GM23338 (cell line): Measurements from ENCODE around the gene TARBP1. TPM values are rescaled to one million over a fixed set of nuclear protein-coding genes. Genes with fewer than 3 reads are reported as not detected.
A peak's percentile ranks its signal among the peaks of the same experiment; 100 is the strongest.

Experiments
- ATAC-seq: fragments of 200-7000 bp; cut with Tn5 transposase; 3 replicates; pipeline ENCODE4 v1.9.1; 2020
- DNase-seq: peaks from one replicate; pipeline ENCODE4 v3.0.0-alpha.2; 2015; ENCODE audit warnings: low spot score
- H2AFZ ChIP-seq: fragments of 200-600 bp; sonication (generic); 2 replicates; pipeline ENCODE4 v1.8.0; 2016; ENCODE audit warnings: antibody characterized with exemption, mild to moderate bottlenecking, moderate library complexity
- H3F3A ChIP-seq: fragments of 200-600 bp; sonication (generic); replicated peaks from 2 replicates; pipeline ENCODE4 v1.8.0; 2017; ENCODE audit warnings: antibody characterized with exemption, mixed run types, low read depth
- H3K27ac ChIP-seq: fragments of 200-600 bp; sonication (generic); 2 replicates; pipeline ENCODE4 v1.6.1; 2016; ENCODE audit warnings: low read depth
- H3K27me3 ChIP-seq: fragments of 200-600 bp; sonication (generic); 2 replicates; pipeline ENCODE4 v1.8.0; 2016; ENCODE audit warnings: mild to moderate bottlenecking, mixed run types, moderate library complexity; ENCODE audit not compliant: insufficient read depth
- H3K36me3 ChIP-seq: fragments of 200-600 bp; sonication (generic); 2 replicates; pipeline ENCODE4 v1.8.0; 2016; ENCODE audit warnings: mild to moderate bottlenecking; ENCODE audit not compliant: insufficient read depth
- H3K4me1 ChIP-seq: fragments of 200-600 bp; sonication (generic); 2 replicates; pipeline ENCODE4 v1.8.0; 2016; ENCODE audit warnings: mild to moderate bottlenecking, moderate library complexity; ENCODE audit not compliant: insufficient read depth
- H3K4me2 ChIP-seq: fragments of 200-600 bp; sonication (generic); 2 replicates; pipeline ENCODE4 v1.7.1; 2017; ENCODE audit warnings: mixed run types
- H3K4me3 ChIP-seq: fragments of 200-600 bp; sonication (generic); 2 replicates; pipeline ENCODE4 v1.6.1; 2016; ENCODE audit warnings: mixed run types
- H3K79me2 ChIP-seq: fragments of 200-600 bp; sonication (generic); replicated peaks from 2 replicates; pipeline ENCODE4 v1.8.0; 2017; ENCODE audit warnings: mild to moderate bottlenecking; ENCODE audit not compliant: insufficient read depth
- H3K9me2 ChIP-seq: fragments of 200-600 bp; sonication (generic); 2 replicates; pipeline ENCODE4 v1.8.0; 2017; ENCODE audit not compliant: insufficient read depth
- H4K20me1 ChIP-seq: fragments of 200-600 bp; sonication (generic); replicated peaks from 2 replicates; pipeline ENCODE4 v1.8.0; 2017; ENCODE audit warnings: mild to moderate bottlenecking; ENCODE audit not compliant: insufficient read depth
- H3K27ac Mint-ChIP-seq: 2 replicates; pipeline ENCODE4 v1.8.0; 2020; ENCODE audit warnings: inconsistent platforms, mild to moderate bottlenecking, moderate library complexity, mixed read lengths
- H3K27me3 Mint-ChIP-seq: 3 replicates; pipeline ENCODE4 v1.8.0; 2022; ENCODE audit warnings: low read depth, mild to moderate bottlenecking, moderate library complexity, mixed read lengths, inconsistent platforms; ENCODE audit not compliant: insufficient read depth, poor library complexity
- H3K36me3 Mint-ChIP-seq: 3 replicates; pipeline ENCODE4 v1.8.0; 2021; ENCODE audit warnings: low read depth, mild to moderate bottlenecking, inconsistent platforms, moderate library complexity, mixed read lengths
- H3K4me1 Mint-ChIP-seq: 3 replicates; pipeline ENCODE4 v1.8.0; 2020; ENCODE audit warnings: mild to moderate bottlenecking, inconsistent platforms, mixed read lengths
- H3K4me3 Mint-ChIP-seq: 3 replicates; pipeline ENCODE4 v1.8.0; 2021; ENCODE audit warnings: moderate library complexity, mild to moderate bottlenecking, inconsistent platforms, mixed read lengths
- H3K9me3 Mint-ChIP-seq: 3 replicates; pipeline ENCODE4 v1.8.0; 2020; ENCODE audit warnings: moderate library complexity, mild to moderate bottlenecking, inconsistent platforms, mixed read lengths
- CTCF ChIP-seq, 2 experiments: fragments of 200-600 bp in 1 of 2; sonication (generic) in 1 of 2; conservative IDR thresholded peaks; 2 replicates each; pipeline versions ENCODE4 v1.5.1 to v1.6.1; 2016 to 2017; ENCODE audit warnings: antibody characterized with exemption in 2 of 2, low read depth in 2 of 2, mild to moderate bottlenecking in 2 of 2, moderate library complexity in 1 of 2
- JUNB ChIP-seq: IDR thresholded peaks from one replicate; pipeline ENCODE4 v1.6.1; 2016; ENCODE audit warnings: antibody characterized with exemption; ENCODE audit not compliant: unreplicated experiment
- POLR2AphosphoS5 ChIP-seq: IDR thresholded peaks from 2 replicates; pipeline ENCODE4 v1.6.1; 2016; ENCODE audit warnings: antibody characterized with exemption, low read depth
- REST ChIP-seq: IDR thresholded peaks from one replicate; pipeline ENCODE4 v1.6.1; 2018; ENCODE audit warnings: antibody characterized with exemption; ENCODE audit not compliant: unreplicated experiment
- polyA plus RNA-seq: library from polyadenylated mRNA; unstranded; fragments of >200 nt; fragmentation: Nextera tagmentation; extraction: Ambion mirVana; gene quantifications from 2 replicates; pipeline ENCODE4 v1.2.1, GENCODE V29; 2016
- total RNA-seq: library from RNA; depleted of rRNA; stranded (reverse); fragments of >200 nt; shearing (Covaris generic); gene quantifications from 2 replicates; pipeline ENCODE4 v1.2.3, GENCODE V29; 2014

TARBP1 gene
- total and polyA plus RNA-seq, 2 experiments from 2014 or later, result 14.9 to 18.8 TPM

GRCh38 chr1:234486858-234487840 is 8.2 kb upstream of the TARBP1 start:
- Histone ChIP-seq H2AFZ (no peak overlapping the region), H3K79me2 (no peaks in the 10 kb centered on the region), H3K4me1 (peaks cover 11% of the 10 kb centered on the region; the same call in 1 of the 2 replicates), H3K9me2 (no peaks in the 10 kb centered on the region), H3K4me3 (no peak overlapping the region), H3F3A (no peaks in the 10 kb centered on the region), H3K4me2 (no peak overlapping the region), H3K27me3 (peaks cover 32% of the 10 kb centered on the region), H4K20me1 (no peaks in the 10 kb centered on the region), H3K36me3 (no peaks in the 10 kb centered on the region), H3K27ac (no peak overlapping the region)
- Mint-ChIP-seq H3K4me3 (no peak overlapping the region), H3K4me1 (peaks cover 19% of the 10 kb centered on the region), H3K27ac (no peak overlapping the region), H3K27me3 (peaks cover 28% of the 10 kb centered on the region), H3K9me3 (no peaks in the 10 kb centered on the region; the same call in 2 of the 3 replicates), H3K36me3 (no peaks in the 10 kb centered on the region)
- no peak for ATAC-seq
- no peak for DNase-seq
- TF ChIP-seq REST (no peak), POLR2AphosphoS5 (no peak), CTCF (conservative IDR thresholded peaks at IDR 0.05; ENCODE audit: low read depth in 2 of 2) (peak in 1 of 2 experiments; percentile 57; a peak in 2 of 4 replicates)

GRCh38 chr1:234484991-234485739 is 6.2 kb upstream of the TARBP1 start:
- no peaks in the 10 kb centered on the region for H3K79me2 ChIP-seq
- no peaks in the 10 kb centered on the region for H3K36me3 Mint-ChIP-seq
- H3K9me3 Mint-ChIP-seq, result no peaks in the 10 kb centered on the region; the same call in 2 of the 3 replicates
- H3K4me2 ChIP-seq, result no peak overlapping the region; the same call in 1 of the 2 replicates
- H3K27ac Mint-ChIP-seq, result no peak overlapping the region
- peaks cover 52% of the 10 kb centered on the region for H3K27me3 ChIP-seq
- H3K4me3 Mint-ChIP-seq, result no peak overlapping the region
- TF ChIP-seq JUNB, result no peak
- peak; percentile 66 for TF ChIP-seq POLR2AphosphoS5
- H3K4me3 ChIP-seq, result no peak overlapping the region
- no peak overlapping the region for H3K27ac ChIP-seq
- no peak overlapping the region for H2AFZ ChIP-seq
- ATAC-seq (peak; percentile 96), DNase-seq (peak; percentile 64)
- H4K20me1 ChIP-seq, result no peaks in the 10 kb centered on the region
- H3F3A ChIP-seq, result no peaks in the 10 kb centered on the region
- H3K4me1 Mint-ChIP-seq, result peaks cover 9% of the 10 kb centered on the region; the same call in 2 of the 3 replicates
- peaks cover 4% of the 10 kb centered on the region; the same call in 1 of the 2 replicates for H3K4me1 ChIP-seq
- no peaks in the 10 kb centered on the region for H3K36me3 ChIP-seq
- H3K27me3 Mint-ChIP-seq, result peaks cover 32% of the 10 kb centered on the region
- no peaks in the 10 kb centered on the region for H3K9me2 ChIP-seq
